HG02852 (cell line): ENCODE results near the gene HMOX2.

ENCODE experiments used
- ATAC-seq: cut with Tn5 transposase; IDR thresholded peaks from one replicate; pipeline ENCODE4 v1.9.1; 2021; ENCODE audit warnings: mild to moderate bottlenecking, moderate library complexity; ENCODE audit not compliant: unreplicated experiment

Gene HMOX2

DNA sequence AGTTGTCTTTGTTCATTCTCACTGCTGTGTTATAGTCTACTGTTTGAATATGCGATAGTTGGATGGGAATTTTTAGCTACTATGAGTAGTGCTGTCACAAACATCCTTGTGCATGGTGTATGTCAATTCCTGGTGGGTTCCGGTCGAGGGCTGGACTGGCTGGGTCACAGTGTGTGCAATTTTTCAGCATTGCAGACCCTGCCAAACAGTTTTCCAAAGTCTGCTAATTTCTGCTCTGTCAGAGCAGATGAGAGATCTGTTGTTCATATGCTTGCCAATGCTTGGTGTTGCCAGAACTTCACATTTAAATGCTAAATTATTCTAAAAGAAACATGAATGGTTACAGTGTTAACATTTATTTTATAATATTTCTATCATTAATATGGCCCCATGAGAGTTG, 76.3 kb downstream of the HMOX2 start:
- no peak for ATAC-seq

DNA sequence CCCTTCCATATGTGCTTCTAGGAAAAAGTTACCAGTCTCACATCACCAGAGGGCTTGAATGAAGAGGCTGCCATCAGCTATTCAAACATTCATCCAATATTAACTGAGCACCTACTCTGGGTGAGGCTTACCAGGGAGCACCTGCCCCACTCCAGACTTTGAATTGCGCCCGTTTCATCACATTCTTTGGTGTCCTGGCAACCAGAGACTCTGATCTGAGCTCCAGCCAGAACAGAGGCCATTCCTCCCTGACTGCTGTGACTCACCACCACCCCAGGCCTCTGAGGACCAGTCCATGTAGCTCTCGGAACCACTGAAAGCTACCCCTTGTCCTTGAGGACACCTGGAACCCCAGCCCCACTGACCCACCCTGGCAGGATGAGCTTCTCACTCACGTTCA, 79.9 kb downstream of the HMOX2 start, which contains the start of gene C16orf96:
C16orf96 (plus strand) TSS at position 229 of the 400 bp plus-strand sequence; CDS start at position 379, 150 bp downstream.
- no peak for ATAC-seq

DNA sequence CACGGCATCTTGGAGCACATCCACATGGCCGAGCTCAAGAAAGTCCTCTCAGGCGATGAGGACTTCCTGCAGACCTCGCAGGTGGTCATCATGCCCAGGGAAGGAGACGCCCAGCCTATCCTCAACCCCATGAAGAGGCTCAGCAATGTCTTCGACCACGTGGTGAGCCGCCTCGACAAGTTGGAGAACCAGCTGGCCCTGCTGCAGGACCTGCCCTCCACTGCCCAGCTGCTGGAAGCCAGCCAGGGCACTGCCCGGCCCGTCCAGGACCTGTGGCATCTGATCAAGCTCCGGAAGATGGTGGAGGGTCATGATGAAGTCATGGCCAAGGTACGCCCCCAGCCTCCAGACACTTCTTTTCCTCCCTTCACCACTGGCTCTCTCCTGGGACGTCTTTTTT, 80.4 kb downstream of the HMOX2 start:
- no peak for ATAC-seq

DNA sequence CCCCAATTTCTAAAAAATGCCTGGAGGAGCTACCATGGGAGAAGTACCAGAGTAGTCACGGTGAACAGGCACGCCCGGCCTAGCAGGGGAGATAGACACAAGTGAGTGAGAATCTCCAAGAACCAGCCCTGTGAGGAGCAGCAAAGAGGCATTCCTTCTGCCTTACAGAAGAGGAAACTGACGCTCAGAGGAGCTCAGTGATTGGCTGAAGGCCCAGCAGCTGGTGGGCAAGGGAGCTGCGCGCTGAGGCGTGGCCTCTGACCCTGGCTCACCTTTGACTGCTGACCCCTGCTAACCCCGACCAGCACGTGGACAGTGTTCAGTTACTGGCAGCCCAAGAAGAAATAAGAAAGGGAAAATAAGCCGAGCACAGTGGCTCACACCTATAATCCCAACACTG, 81.8 kb downstream of the HMOX2 start:
- no peak for ATAC-seq
